NCI-H1930 (cell line): ENCODE data around the gene INPP5A.

Experiments
- DNase-seq, 2 experiments: peaks; one replicate each; lab custom pipeline; 2025; lab: John Stamatoyannopoulos, UW

The INPP5A gene

GRCh38 chr10:132536877-132537683 lies 507 bp upstream of the INPP5A start:
- peak; percentile 88 to 90 for DNase-seq

- DNase-seq: no peak
These were observed 623 bp downstream of the INPP5A start for GRCh38 chr10:132538031-132538789.

GRCh38 chr10:132538790-132539421 lies 1.3 kb downstream of the INPP5A start:
- no peak for DNase-seq

- no peak for DNase-seq
These were observed 1.8 kb downstream of the INPP5A start for GRCh38 chr10:132539431-132539839.

- no peak for DNase-seq
These were observed 2.3 kb downstream of the INPP5A start for GRCh38 chr10:132539894-132540293.

- no peak for DNase-seq
These were observed 2.9 kb downstream of the INPP5A start for GRCh38 chr10:132540456-132540855.

GRCh38 chr10:132541129-132541528 lies 3.5 kb downstream of the INPP5A start:
- DNase-seq: no peak

GRCh38 chr10:132541601-132542011 lies 4.0 kb downstream of the INPP5A start:
- no peak for DNase-seq

GRCh38 chr10:132542086-132542775 lies 4.6 kb downstream of the INPP5A start:
- no peak for DNase-seq

- DNase-seq: no peak
These were observed 5.2 kb downstream of the INPP5A start for GRCh38 chr10:132542819-132543218.

GRCh38 chr10:132543916-132544743 lies 6.5 kb downstream of the INPP5A start:
- no peak for DNase-seq

GRCh38 chr10:132544744-132545658 lies 7.4 kb downstream of the INPP5A start:
- no peak for DNase-seq

GRCh38 chr10:132545659-132546367 lies 8.2 kb downstream of the INPP5A start:
- DNase-seq: no peak

- DNase-seq: no peak
These were observed 9.2 kb downstream of the INPP5A start for GRCh38 chr10:132546567-132547420.

- no peak for DNase-seq
These were observed 9.9 kb downstream of the INPP5A start for GRCh38 chr10:132547421-132547861.

GRCh38 chr10:132548106-132548823 lies 10.7 kb downstream of the INPP5A start:
- DNase-seq: no peak

GRCh38 chr10:132548869-132549268 lies 11.3 kb downstream of the INPP5A start:
- DNase-seq: no peak

GRCh38 chr10:132549371-132549770 lies 11.8 kb downstream of the INPP5A start:
- DNase-seq: no peak
